ENCODE results near the gene EIF3F.
"Not testable (repeated sequence)": the region's sequence is repeated elsewhere in the genome, so short reads cannot be mapped to it uniquely, and the experiment has no call there.

The EIF3F gene, protein sequence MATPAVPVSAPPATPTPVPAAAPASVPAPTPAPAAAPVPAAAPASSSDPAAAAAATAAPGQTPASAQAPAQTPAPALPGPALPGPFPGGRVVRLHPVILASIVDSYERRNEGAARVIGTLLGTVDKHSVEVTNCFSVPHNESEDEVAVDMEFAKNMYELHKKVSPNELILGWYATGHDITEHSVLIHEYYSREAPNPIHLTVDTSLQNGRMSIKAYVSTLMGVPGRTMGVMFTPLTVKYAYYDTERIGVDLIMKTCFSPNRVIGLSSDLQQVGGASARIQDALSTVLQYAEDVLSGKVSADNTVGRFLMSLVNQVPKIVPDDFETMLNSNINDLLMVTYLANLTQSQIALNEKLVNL

DNA sequence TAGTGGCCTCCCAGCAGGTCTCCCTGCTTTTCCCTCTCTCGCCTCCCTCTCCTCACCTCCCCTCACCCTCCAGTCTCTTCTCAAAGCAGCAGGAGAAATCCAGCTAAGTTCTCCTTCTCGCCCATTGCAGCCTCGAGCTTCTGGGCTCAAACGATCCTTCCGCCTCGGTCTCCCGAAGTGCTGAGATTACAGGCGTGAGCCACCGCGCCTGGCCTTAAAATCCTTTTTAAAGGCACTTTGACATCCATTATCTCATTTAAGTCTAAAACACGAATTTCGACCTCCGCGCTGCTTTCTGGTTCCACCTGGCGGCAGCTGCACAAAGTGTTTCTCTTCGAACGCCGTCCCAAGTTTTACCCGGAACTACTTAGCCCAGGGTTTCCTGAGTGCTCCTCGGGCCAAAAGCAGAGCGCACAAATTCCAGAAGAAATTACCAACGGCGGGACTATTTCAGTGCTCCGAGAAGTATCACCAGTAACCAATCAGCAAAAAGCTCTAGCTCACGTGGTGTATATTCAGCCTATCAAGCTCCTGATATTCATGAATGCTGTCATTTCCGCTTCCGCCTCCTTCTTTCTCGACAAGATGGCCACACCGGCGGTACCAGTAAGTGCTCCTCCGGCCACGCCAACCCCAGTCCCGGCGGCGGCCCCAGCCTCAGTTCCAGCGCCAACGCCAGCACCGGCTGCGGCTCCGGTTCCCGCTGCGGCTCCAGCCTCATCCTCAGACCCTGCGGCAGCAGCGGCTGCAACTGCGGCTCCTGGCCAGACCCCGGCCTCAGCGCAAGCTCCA lies at the start of gene EIF3F:
TSS of gene EIF3F (plus strand) at position 570 of the 792 bp plus-strand sequence. CDS start at position 586, 16 bp downstream.
- peak; percentile 78 for DNase-seq

GRCh38 chr11:7941146-7941545 lies 46.0 kb upstream of the EIF3F start:
- no peak for DNase-seq

GRCh38 chr11:7941608-7942007 lies 45.5 kb upstream of the EIF3F start, which contains the start of gene OR10A3:
Gene OR10A3, minus strand, starts transcription at chr11:7941708. Its CDS starts 2,188 bp downstream, at chr11:7939520.
- DNase-seq, result no peak

- no peak for DNase-seq
These were observed 43.0 kb upstream of the EIF3F start for GRCh38 chr11:7944123-7944522.

- DNase-seq, result no peak
These were observed 37.2 kb upstream of the EIF3F start for GRCh38 chr11:7949934-7950333.

DNA sequence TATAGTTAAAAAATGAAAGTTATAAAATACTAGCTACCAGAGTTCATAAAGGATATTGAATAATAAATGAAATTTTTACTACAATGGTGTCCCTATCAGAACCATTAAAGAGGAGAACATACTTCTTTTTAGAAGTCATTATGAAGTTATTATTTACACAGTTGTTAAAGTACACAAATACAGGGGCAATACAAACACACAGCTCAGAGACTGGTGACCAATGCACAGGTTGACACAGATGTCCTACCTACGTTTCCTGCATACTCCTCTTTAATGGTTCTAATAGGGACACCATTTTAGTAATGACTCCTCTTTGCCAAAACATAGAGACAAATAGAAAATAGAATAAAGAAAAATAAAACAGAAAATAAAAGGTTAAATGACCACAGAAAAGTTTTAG lies 31.9 kb upstream of the EIF3F start:
- DNase-seq, result no peak

- no peak for DNase-seq
These were observed 22.9 kb upstream of the EIF3F start for GRCh38 chr11:7964261-7964660.

- DNase-seq, result no peak
These were observed 22.3 kb upstream of the EIF3F start for GRCh38 chr11:7964873-7965272.

- no peak for DNase-seq
These were observed 21.8 kb upstream of the EIF3F start, which contains the start of gene NLRP10 for GRCh38 chr11:7965386-7965785. Gene NLRP10, minus strand, starts transcription at chr11:7965447. Its CDS starts 1,952 bp downstream, at chr11:7963495.

GRCh38 chr11:7967097-7967496 lies 20.0 kb upstream of the EIF3F start:
- no peak for DNase-seq

GRCh38 chr11:7967826-7968225 lies 19.3 kb upstream of the EIF3F start:
- no peak for DNase-seq

DNA sequence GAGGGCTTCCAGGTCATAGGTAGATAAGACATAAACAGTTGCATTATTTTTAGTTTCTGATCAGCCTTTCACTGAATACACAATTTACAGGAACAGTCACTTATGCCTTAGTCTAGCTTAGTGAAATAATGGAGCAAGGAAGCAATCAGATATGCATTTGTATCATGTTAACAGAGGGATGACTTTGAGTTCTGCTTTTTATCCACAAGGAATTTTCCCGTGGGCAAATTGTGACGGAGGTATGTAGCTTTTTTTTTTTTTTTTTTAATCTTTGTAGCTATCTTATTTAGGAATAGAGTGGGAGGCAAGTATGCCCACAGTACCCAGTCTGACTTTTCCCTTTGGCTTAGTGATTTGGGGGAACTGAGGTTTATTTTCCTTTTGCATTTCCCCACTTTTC lies 18.5 kb upstream of the EIF3F start:
- DNase-seq, result no peak

DNA sequence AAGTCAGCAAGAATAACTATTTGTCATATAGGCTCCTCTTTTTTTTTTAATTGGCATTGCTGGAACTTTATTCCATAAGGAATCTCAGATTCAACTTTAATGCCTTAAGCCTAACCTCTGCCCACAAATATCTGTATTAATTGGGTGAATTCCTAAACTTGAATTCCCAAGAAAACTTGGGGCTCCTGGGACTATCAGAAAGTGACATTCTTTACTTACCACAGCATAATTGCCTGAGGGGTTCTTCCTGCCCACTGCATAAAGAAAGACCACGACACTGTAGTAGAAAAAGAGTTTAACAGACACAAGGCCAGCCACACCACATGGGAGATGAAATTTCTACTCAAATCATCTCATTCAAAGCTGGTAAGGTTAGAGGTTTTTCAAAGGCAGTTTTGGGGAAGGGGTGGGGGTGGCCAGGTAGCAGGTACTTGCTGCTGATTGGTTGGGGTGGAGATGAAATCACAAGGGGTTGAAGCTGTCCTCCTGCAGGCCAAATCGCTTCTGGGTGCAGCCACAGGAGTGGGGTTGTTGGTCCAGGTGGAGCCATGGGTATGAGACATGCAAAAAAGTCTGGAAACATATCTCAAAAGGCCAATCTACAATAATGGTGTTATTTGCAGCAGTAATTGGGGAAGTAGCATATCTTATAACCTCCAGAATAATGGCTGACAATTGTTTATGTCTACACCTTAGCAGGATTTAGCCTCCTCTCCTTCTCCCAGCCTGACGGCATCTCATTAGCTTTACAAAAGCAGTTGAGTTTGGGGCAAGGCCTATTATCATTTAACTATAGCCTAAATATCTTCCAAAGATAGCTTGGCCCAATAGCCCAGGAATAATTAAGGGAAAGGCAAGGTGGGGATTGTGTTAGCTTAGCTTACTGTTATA lies 17.1 kb upstream of the EIF3F start:
- no peak for DNase-seq

DNA sequence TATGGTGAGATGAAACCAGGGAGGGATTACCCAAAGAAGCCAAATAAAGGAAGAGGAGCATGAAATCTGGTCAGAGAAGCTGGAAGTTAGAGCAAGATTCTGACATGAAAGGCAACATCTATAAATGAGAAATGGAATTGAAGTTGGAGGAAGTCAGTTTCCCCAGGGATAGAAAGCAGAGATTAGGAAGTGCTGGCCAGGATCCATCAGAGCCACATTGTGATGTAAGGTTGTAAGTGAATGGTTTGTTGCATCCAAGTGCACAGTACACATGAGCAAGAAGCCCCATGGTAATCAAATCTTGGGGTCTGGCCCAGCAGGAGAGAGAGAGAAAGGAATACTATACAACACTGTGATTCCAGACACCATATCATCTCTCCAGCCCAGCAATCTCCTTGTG lies 15.3 kb upstream of the EIF3F start:
- no peak for DNase-seq

- DNase-seq, result no peak
These were observed 14.1 kb upstream of the EIF3F start for GRCh38 chr11:7973011-7973410.

DNA sequence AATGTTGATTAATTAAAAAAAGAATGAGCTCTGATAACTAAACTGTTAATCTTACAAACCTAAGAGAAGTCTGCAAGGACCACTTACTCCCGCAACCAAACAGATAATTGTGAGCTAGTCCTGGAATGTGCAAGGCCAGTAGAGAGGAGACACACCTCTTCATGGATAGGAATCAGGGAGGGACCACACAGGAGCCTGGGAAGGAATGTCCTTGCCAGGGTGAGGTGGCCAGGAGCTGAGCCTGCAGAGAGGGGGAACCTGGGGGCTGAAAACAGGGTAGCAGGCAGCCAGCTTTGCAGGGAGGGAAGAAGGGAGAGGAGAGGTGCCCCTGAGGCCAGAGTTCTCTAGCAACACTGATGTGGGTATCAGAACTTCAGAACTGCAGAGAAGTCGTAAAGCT lies 12.5 kb upstream of the EIF3F start:
- no peak for DNase-seq

GRCh38 chr11:7977232-7977917 lies 9.8 kb upstream of the EIF3F start:
- no peak for DNase-seq

- no peak for DNase-seq
These were observed 5.4 kb upstream of the EIF3F start for GRCh38 chr11:7981619-7982157.

DNA sequence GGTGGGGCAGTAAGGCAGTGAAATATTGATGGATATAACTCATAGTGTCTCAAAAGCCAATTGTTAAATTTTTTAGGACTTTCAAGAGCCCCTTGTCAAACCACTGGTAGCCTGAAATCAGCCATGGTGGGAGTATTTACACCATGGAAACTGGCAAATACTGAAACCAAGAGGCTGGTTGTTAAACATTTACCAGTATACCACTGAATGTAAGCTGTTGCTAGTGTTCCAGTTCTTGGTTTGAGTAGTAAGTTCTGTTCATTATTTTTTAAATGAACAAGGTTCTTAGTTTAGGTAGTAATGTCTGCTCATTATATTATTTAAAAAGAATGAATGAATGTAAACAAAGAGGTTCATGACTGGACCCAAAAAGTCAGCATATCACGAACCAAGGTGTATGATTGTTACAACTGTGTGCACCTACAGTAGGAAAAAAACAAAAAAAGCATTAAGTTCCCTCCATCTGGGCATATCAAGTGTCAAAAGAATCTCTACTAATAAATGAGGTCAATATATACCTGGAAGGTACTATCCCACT lies 4.5 kb upstream of the EIF3F start:
- no peak for DNase-seq

- no peak for DNase-seq
These were observed 3.1 kb upstream of the EIF3F start for GRCh38 chr11:7983832-7984590.

GRCh38 chr11:7987560-7987883 lies 385 bp downstream of the EIF3F start:
- not testable (repeated sequence) for DNase-seq

All from stimulated activated CD4-positive, alpha-beta T cell treated with anti-CD3 and anti-CD28 coated beads, Interleukin-12 subunit alpha, Interleukin-12 subunit beta, amount 100 ng/mL, for 4 hours (primary cell).